IMR-90 (cell line): ENCODE results near the gene IGSF9B. TPM values are rescaled to one million over a fixed set of nuclear protein-coding genes. Genes with fewer than 3 reads are reported as not detected.

ENCODE experiments used
- ATAC-seq: fragments of 200-7000 bp; cut with Tn5 transposase; 2 replicates; pipeline ENCODE4 v1.9.1; 2020; ENCODE audit warnings: low read depth, mild to moderate bottlenecking, moderate library complexity
- BruUV-seq: library from RNA; stranded (reverse); fragments of 400-500 nt; replicated peaks from 2 replicates; lab custom pipeline; 2021; lab: Mats Ljungman, UMichigan
- CTCF ChIA-PET: fragments of 300-600 bp; formaldehyde crosslinking; extraction: SDS; loops from one replicate; lab custom pipeline; 2021; ENCODE audit warnings: antibody characterized with exemption; lab: Yijun Ruan, JAX
- POLR2A ChIA-PET: fragments of 300-600 bp; sonication (Branson Sonifier 250); formaldehyde crosslinking; loops from one replicate; lab custom pipeline; 2022; ENCODE audit warnings: antibody characterized with exemption; ENCODE audit not compliant: unreplicated experiment; lab: Charles Lee
- DNase-seq: peaks from one replicate; pipeline ENCODE4 v3.0.0; 2013
- H2AFZ ChIP-seq: replicated peaks from 2 replicates; pipeline ENCODE3; 2013; ENCODE audit warnings: low read length, mild to moderate bottlenecking; ENCODE audit not compliant: poor library complexity
- H2AK5ac ChIP-seq: 2 replicates; pipeline ENCODE4 v1.6.1; 2013; ENCODE audit warnings: low read depth, low read length, inconsistent platforms
- H2AK9ac ChIP-seq: replicated peaks from 2 replicates; pipeline ENCODE3; 2013; ENCODE audit warnings: mild to moderate bottlenecking, low read depth, low read length, moderate library complexity; ENCODE audit not compliant: poor library complexity
- H2BK120ac ChIP-seq: 2 replicates; pipeline ENCODE4 v1.6.1; 2013; ENCODE audit warnings: low read depth, low read length, inconsistent platforms
- H2BK15ac ChIP-seq: 3 replicates; pipeline ENCODE4 v1.6.1; 2013; ENCODE audit warnings: low read depth, low read length, inconsistent platforms
- H2BK20ac ChIP-seq: 2 replicates; pipeline ENCODE4 v1.6.1; 2013; ENCODE audit warnings: low read depth, mild to moderate bottlenecking, inconsistent platforms, low read length, moderate library complexity
- H2BK5ac ChIP-seq: 2 replicates; pipeline ENCODE4 v1.6.1; 2013; ENCODE audit warnings: mild to moderate bottlenecking, low read depth, low read length, inconsistent platforms; ENCODE audit not compliant: poor library complexity, severe bottlenecking
- H3K14ac ChIP-seq: replicated peaks from 2 replicates; pipeline ENCODE4 v1.6.1; 2013; ENCODE audit warnings: low read depth, low read length, inconsistent platforms
- H3K18ac ChIP-seq: 2 replicates; pipeline ENCODE4 v1.6.1; 2013; ENCODE audit warnings: low read depth, low read length, control low read depth
- H3K23ac ChIP-seq: 2 replicates; pipeline ENCODE4 v1.6.1; 2013; ENCODE audit warnings: low read depth, low read length, inconsistent platforms
- H3K27ac ChIP-seq: 2 replicates; pipeline ENCODE4 v1.5.1; 2013; ENCODE audit warnings: mild to moderate bottlenecking, control low read depth, low read length; ENCODE audit not compliant: insufficient read depth
- H3K27me3 ChIP-seq: 2 replicates; pipeline ENCODE4 v1.6.1; 2013; ENCODE audit warnings: low read length; ENCODE audit not compliant: control insufficient read depth, insufficient read depth
- H3K36me3 ChIP-seq: 2 replicates; pipeline ENCODE4 v1.6.1; 2013; ENCODE audit warnings: low read length, mixed read lengths; ENCODE audit not compliant: control insufficient read depth, insufficient read depth
- H3K4ac ChIP-seq: 2 replicates; pipeline ENCODE4 v1.6.1; 2013; ENCODE audit warnings: low read depth, low read length, inconsistent platforms
- H3K4me1 ChIP-seq: 2 replicates; pipeline ENCODE4 v1.6.1; 2013; ENCODE audit warnings: low read length, mixed read lengths; ENCODE audit not compliant: control insufficient read depth, insufficient read depth
- H3K4me2 ChIP-seq: 2 replicates; pipeline ENCODE4 v1.6.1; 2013; ENCODE audit warnings: low read depth, mild to moderate bottlenecking, control low read depth, low read length, moderate library complexity
- H3K4me3 ChIP-seq: 2 replicates; pipeline ENCODE4 v1.5.1; 2013; ENCODE audit warnings: low read depth, mild to moderate bottlenecking, control low read depth, low read length, moderate library complexity; ENCODE audit not compliant: insufficient read depth
- H3K56ac ChIP-seq: 2 replicates; pipeline ENCODE4 v1.6.1; 2013; ENCODE audit warnings: low read length, inconsistent platforms; ENCODE audit not compliant: insufficient read depth; ENCODE audit errors: extremely low read depth
- H3K79me1 ChIP-seq, 2 experiments: 2 replicates each; pipeline ENCODE4 v1.6.1; 2013; ENCODE audit warnings: low read length in 2 of 2, inconsistent platforms in 1 of 2, low read depth in 1 of 2
- H3K9ac ChIP-seq: 2 replicates; pipeline ENCODE4 v1.6.1; 2013; ENCODE audit warnings: low read depth, low read length, control low read depth
- H3K9me1 ChIP-seq: 2 replicates; pipeline ENCODE4 v1.6.1; 2013; ENCODE audit warnings: low read length, inconsistent platforms; ENCODE audit not compliant: insufficient read depth
- H3K9me3 ChIP-seq: 2 replicates; pipeline ENCODE4 v1.6.1; 2013; ENCODE audit warnings: low read length; ENCODE audit not compliant: control insufficient read depth, insufficient read depth
- H4K20me1 ChIP-seq: 2 replicates; pipeline ENCODE4 v1.6.1; 2013; ENCODE audit warnings: low read length, inconsistent platforms; ENCODE audit not compliant: insufficient read depth
- H4K5ac ChIP-seq: 2 replicates; pipeline ENCODE4 v1.6.1; 2013; ENCODE audit warnings: mild to moderate bottlenecking, low read depth, low read length, control low read depth
- H4K8ac ChIP-seq, 2 experiments: 2 replicates each; pipeline ENCODE4 v1.6.1; 2013; ENCODE audit warnings: low read depth in 2 of 2, low read length in 2 of 2, control low read depth in 1 of 2, inconsistent platforms in 1 of 2
- H4K91ac ChIP-seq: 2 replicates; pipeline ENCODE4 v1.6.1; 2013; ENCODE audit warnings: low read depth, low read length, inconsistent platforms; ENCODE audit not compliant: insufficient read depth
- MAFK ChIP-seq: IDR thresholded peaks from 2 replicates; pipeline ENCODE4 v1.6.1; 2012; ENCODE audit warnings: low read depth, low read length, improper control_type of control experiment
- MAZ ChIP-seq: IDR thresholded peaks from 2 replicates; pipeline ENCODE4 v1.6.1; 2012; ENCODE audit warnings: low read depth, mild to moderate bottlenecking, low read length, improper control_type of control experiment, moderate library complexity, borderline replicate concordance
- RAD21 ChIP-seq: IDR thresholded peaks from 2 replicates; pipeline ENCODE4 v1.6.1; 2012; ENCODE audit warnings: low read length, improper control_type of control experiment
- RFX5 ChIP-seq: IDR thresholded peaks from 2 replicates; pipeline ENCODE4 v1.8.0; 2012; ENCODE audit warnings: low read depth, mild to moderate bottlenecking, low read length, moderate library complexity
- USF2 ChIP-seq: fragments of 150-350 bp; IDR thresholded peaks from 2 replicates; pipeline ENCODE4 v1.6.1; 2017; ENCODE audit warnings: mild to moderate bottlenecking, antibody characterized with exemption, low read length, low read depth
- WGBS, 2 experiments: methylation state at CpG; one replicate each; pipeline versions ENCODE4 v1.1.5 to v1.1.7; 2013; ENCODE audit warnings: missing lambda C conversion rate in 2 of 2; ENCODE audit not compliant: insufficient read length in 1 of 2; ENCODE audit errors: extremely low coverage in 2 of 2; 5-methylcytosine and 5-hydroxymethylcytosine counted together
- dilution Hi-C: fragments of 300-500 bp; cut with HindIII; formaldehyde crosslinking; loops from one replicate; pipeline ENCODE4 v1.14.3; 2018; ENCODE audit warnings: low sequenced_read_pairs; ENCODE audit not compliant: unreplicated experiment
- in situ Hi-C: fragments of 300-500 bp; cut with MboI; formaldehyde crosslinking; loops from 3 replicates; pipeline ENCODE4 v1.14.3; 2019; ENCODE audit warnings: low sequenced_read_pairs, inconsistent platforms, mixed read lengths
- intact Hi-C: fragments of 100-400 bp; cut with micrococcal nuclease; formaldehyde crosslinking; loops from 2 replicates; pipeline ENCODE4 v1.10.0; 2022
- polyA plus RNA-seq, 3 experiments: library from polyadenylated mRNA; depleted of rRNA; stranded (reverse); fragments of >200 nt; gene quantifications; 2 replicates each; pipeline ENCODE4 v1.2.3, GENCODE V29; 2012; ENCODE audit warnings: low replicate concordance in 1 of 3
- total RNA-seq: library from RNA; depleted of rRNA; stranded (reverse); fragments of >200 nt; gene quantifications from 2 replicates; pipeline ENCODE4 v1.2.3, GENCODE V29; 2012
- TF ChIP-seq, protein P1 (sequence below): conservative IDR thresholded peaks from 2 replicates; pipeline ENCODE4 v1.5.1; 2012; ENCODE audit warnings: mild to moderate bottlenecking, low read depth, low read length, improper control_type of control experiment

The IGSF9B gene
- total and polyA plus RNA-seq, 2 of the 4 experiments (the other 2 are of a cell fraction) = under 0.01 to 0.10 TPM

GRCh38 chr11:133953999-133954398 is 2.8 kb downstream of the IGSF9B start:
- H3K27me3 ChIP-seq = peaks cover 61% of the 10 kb centered on the region
- H3K4me1 ChIP-seq = peaks cover 2% of the 10 kb centered on the region; the same call in 1 of the 2 replicates
- H4K8ac ChIP-seq = no peak overlapping the region
- H3K9me1 ChIP-seq = no peaks in the 10 kb centered on the region
- no peaks in the 10 kb centered on the region for H3K79me1 ChIP-seq
- H2AK9ac ChIP-seq = no peak overlapping the region
- no peak overlapping the region for H3K56ac ChIP-seq
- ChIA-PET CTCF (no interaction called here), POLR2A (no interaction called here)
- no TSS peak for BruUV-seq
- in situ Hi-C loops = no loop called here
- no peaks in the 10 kb centered on the region for H3K36me3 ChIP-seq
- H3K18ac ChIP-seq = no peak overlapping the region
- no peak overlapping the region for H3K14ac ChIP-seq
- intact Hi-C loops = no loop called here
- no peak overlapping the region for H4K91ac ChIP-seq
- H3K4ac ChIP-seq = no peak overlapping the region
- H4K5ac ChIP-seq = no peak overlapping the region
- WGBS, 2 experiments = no CpG with 5 or more reads among the region's 8 CpGs
- dilution Hi-C loops = no loop called here
- no peaks in the 10 kb centered on the region for H4K20me1 ChIP-seq
- H2BK20ac ChIP-seq = no peak overlapping the region
- TF ChIP-seq, protein P1, sequence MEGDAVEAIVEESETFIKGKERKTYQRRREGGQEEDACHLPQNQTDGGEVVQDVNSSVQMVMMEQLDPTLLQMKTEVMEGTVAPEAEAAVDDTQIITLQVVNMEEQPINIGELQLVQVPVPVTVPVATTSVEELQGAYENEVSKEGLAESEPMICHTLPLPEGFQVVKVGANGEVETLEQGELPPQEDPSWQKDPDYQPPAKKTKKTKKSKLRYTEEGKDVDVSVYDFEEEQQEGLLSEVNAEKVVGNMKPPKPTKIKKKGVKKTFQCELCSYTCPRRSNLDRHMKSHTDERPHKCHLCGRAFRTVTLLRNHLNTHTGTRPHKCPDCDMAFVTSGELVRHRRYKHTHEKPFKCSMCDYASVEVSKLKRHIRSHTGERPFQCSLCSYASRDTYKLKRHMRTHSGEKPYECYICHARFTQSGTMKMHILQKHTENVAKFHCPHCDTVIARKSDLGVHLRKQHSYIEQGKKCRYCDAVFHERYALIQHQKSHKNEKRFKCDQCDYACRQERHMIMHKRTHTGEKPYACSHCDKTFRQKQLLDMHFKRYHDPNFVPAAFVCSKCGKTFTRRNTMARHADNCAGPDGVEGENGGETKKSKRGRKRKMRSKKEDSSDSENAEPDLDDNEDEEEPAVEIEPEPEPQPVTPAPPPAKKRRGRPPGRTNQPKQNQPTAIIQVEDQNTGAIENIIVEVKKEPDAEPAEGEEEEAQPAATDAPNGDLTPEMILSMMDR = no peak
- TF ChIP-seq USF2 (no peak), RFX5 (no peak), MAFK (no peak), RAD21 (no peak), MAZ (no peak)
- no peak overlapping the region for H2BK5ac ChIP-seq
- H2AFZ ChIP-seq = no peak overlapping the region
- no peak overlapping the region for H3K9ac ChIP-seq
- ATAC-seq (no peak), DNase-seq (no peak)
- no peaks in the 10 kb centered on the region for H3K9me3 ChIP-seq
- H2AK5ac ChIP-seq = no peak overlapping the region
- no peak overlapping the region for H3K27ac ChIP-seq
- H2BK15ac ChIP-seq = no peak overlapping the region
- no peak overlapping the region for H3K23ac ChIP-seq
- H2BK120ac ChIP-seq = no peak overlapping the region
- no peak overlapping the region for H3K4me3 ChIP-seq
- H3K4me2 ChIP-seq = no peak overlapping the region
